Measurements from ENCODE around the gene AKAP11. TPM values are rescaled to one million over a fixed set of nuclear protein-coding genes. Genes with fewer than 3 reads are reported as not detected.

AKAP11 gene
- total RNA-seq, 1 experiment from 2014 or later = 8.4 TPM

DNA sequence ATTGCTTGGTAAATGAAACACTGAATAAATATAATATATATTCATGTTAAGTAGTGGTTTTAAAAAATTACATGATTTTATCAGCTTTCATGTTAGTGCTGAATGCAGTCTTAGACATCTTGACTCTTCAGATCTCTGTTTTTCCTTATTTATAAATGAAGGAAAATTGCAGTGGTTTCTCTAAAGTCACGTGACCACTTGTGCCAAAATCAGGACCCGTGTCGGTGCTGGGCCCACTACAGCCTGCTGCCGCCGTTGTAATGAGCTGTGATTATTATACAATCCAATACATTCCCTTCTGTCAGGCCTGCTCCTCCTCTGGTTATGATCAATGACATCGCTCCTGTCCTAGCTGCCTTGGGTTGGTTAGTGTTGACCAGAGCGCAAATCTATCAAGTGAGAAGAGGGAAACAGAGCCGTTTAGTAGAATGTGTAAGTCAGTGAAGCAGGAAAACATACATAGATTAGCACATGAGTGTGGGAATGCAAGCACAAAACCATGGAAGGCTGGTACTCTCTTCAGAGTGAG lies 88.2 kb downstream of the AKAP11 start:
- DNase-seq (ENCODE audit: low read depth) = no peak
- in situ Hi-C loops (cut with HindIII; ENCODE audit: low pct_unique_long_range_greater_than_20kb, low sequenced_read_pairs) = no loop called here

DNA sequence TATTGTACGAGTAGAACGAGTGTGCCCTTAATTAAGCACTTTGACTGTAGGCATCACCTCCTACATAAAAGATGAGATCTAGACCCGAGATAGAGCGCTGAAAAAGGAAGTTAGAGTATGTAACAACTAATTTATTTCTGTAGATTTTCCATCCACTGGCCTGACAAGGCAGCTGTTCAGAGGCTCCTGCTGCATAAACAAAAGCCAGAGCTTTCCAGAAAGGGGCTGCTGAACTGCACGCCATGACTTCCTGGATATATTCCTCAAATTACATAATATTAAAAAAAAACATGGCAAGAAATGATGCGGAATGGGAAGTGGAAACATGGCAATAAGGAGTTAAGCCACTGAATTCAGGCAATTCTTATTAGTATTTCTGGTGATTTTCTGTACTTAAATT lies 89.7 kb downstream of the AKAP11 start:
- in situ Hi-C loops (cut with HindIII; ENCODE audit: low pct_unique_long_range_greater_than_20kb, low sequenced_read_pairs) = no loop called here
- no peak for DNase-seq (ENCODE audit: low read depth)

DNA sequence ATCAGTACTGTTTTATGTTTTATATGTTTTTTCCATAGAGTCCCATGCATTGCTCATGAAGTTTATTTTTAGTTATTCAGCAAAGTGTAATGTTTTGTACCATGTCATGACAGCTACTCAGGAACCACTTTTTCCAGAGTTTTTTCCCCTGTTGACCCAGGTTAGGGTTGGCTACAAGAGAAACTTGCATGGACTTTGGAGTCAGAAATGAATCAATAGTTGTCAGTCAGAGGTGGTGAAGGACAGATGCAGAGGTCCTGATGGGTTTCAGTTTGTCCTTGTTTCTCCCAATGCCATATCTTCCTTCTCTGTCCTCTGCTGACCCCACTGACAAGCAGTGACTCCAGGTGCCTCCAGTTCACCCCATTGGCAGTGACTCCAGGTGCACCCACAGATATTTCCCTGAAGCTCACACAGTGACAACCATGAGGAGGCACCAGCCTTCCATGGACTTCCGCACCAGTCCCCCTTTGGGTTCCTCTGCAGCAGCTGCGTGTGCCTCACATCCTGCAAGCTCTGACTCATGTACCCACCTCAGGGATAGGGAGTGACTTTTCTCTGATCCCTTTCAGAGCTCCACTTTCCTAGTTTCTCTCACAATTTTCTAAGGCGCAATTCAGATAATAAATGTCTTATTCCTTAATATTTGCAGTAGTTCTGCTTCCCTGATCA lies 92.1 kb downstream of the AKAP11 start:
- DNase-seq (ENCODE audit: low read depth) = no peak
- in situ Hi-C loops (cut with HindIII; ENCODE audit: low pct_unique_long_range_greater_than_20kb, low sequenced_read_pairs) = no loop called here

DNA sequence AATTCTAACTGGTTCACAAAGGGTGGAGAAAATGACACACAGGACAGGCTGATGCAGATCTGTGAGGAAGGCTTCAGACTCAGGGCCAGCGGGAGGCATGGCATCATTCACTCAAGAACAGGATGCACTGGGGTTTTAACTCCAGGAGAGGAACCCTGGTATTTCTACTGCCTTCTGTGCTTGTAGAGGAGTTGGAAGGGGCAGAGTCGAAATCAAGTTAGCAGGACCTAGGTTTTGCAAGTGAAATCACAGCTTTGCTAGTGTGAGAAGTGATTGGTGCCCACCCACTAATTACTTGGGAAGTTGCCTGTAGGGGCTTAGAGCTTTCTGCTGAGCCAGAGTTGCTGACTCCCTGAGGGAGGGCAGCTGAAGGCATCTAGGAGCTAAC lies 92.7 kb downstream of the AKAP11 start:
- in situ Hi-C loops (cut with HindIII; ENCODE audit: low pct_unique_long_range_greater_than_20kb, low sequenced_read_pairs) = no loop called here
- DNase-seq (ENCODE audit: low read depth) = no peak

DNA sequence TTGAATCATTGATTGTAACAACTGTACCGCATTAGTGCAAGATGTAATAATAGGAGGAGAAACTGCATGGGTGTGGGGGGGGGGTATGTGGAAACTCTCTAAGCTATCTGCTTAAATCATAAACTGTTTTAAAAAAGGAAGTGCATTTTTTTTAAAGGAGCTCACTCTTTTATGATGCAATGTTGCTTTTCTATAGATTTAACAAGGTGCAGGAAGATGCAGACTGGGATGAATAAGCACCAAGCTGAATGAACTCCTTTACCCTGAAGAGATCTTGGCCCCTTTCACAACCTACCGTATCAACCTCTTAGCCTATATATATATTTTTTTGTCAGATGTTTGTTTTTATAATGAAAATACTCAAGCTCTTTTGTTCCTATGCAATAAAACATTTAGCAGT lies 95.9 kb downstream of the AKAP11 start:
- DNase-seq (ENCODE audit: low read depth) = no peak
- in situ Hi-C loops (cut with HindIII; ENCODE audit: low pct_unique_long_range_greater_than_20kb, low sequenced_read_pairs) = no loop called here

DNA sequence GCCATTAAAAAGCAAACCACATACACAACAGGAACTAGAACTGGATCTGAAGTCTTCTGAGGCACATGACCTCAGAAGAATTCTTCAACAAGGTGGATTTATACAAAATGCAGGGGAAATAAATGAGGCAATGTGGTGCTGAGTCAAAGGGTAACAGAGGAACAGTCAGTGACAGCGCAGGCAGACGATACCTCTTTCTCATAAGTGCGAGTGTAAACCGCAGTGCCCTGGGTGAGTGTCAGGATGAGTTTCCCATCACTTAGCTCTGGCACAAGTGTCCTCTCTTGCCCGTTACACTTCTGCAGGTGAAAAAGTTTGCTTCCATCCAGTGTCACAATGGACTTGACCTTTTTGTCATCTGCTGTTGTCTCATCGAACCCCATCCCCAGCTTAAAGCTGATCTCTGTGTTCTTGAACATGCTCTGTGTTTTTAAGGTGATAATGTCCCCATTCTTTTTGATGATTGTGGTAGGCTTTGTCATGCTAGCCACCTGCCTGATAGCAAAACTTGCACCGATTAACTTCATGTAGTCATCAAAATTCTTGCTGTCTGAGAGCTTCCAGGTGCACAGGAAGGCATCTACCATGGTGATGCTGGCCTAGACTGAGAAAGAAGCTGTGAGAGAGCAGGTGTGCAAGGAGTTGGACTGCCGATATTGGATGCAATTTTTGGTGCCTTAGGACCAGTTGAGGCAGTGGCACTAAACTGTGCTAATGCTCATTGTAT lies 97.3 kb downstream of the AKAP11 start:
- in situ Hi-C loops (cut with HindIII; ENCODE audit: low pct_unique_long_range_greater_than_20kb, low sequenced_read_pairs) = no loop called here
- no peak for DNase-seq (ENCODE audit: low read depth)

DNA sequence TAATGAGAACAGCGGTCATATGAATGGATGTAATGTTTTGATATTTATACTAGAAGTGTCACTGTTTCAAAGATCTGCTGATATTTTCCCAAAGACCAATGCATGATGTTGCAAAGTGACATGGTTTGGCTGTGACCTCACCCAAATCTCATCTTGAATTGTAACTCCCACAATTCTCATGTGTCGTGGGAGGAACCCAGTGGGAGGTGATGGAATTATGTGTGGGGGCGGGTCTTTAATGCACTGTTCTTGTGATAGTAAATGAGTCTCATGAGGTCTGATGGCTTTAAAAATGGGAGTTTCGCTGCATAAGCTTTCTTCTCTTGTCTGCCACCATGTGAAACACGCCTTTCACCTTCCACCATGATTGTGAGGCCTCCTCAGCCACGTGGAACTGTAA lies 98.3 kb downstream of the AKAP11 start:
- in situ Hi-C loops (cut with HindIII; ENCODE audit: low pct_unique_long_range_greater_than_20kb, low sequenced_read_pairs) = no loop called here
- no peak for DNase-seq (ENCODE audit: low read depth)

Other genes starting within 250 kb of the AKAP11 start
- gene DGKH, start 223.5 kb upstream of the AKAP11 start, total RNA-seq (2014; rRNA removed; shearing (Covaris generic); ENCODE audit: low replicate concordance) = 1.9 and 2.3 TPM in 2 replicates

Data from Caki2 (cell line).